Nephron (organoid): ENCODE data around the gene SETD7.

Experiments used
- H3K27ac Mint-ChIP-seq, 3 experiments: 2 replicates each; pipeline ENCODE4 v1.8.0; 2020; ENCODE audit warnings: mixed read lengths in 3 of 3, mild to moderate bottlenecking in 2 of 3, moderate library complexity in 1 of 3
- H3K27me3 Mint-ChIP-seq: 2 replicates; pipeline ENCODE4 v1.8.0; 2021; ENCODE audit warnings: low read depth, mild to moderate bottlenecking, moderate library complexity, mixed read lengths
- H3K36me3 Mint-ChIP-seq: 2 replicates; pipeline ENCODE4 v1.8.0; 2020; ENCODE audit warnings: low read depth, mixed read lengths
- H3K4me1 Mint-ChIP-seq: 2 replicates; pipeline ENCODE4 v1.8.0; 2020; ENCODE audit warnings: mixed read lengths
- H3K4me3 Mint-ChIP-seq, 3 experiments: 2 replicates each; pipeline ENCODE4 v1.8.0; 2020; ENCODE audit warnings: mild to moderate bottlenecking in 3 of 3, mixed read lengths in 3 of 3, moderate library complexity in 2 of 3
- H3K9me3 Mint-ChIP-seq: 2 replicates; pipeline ENCODE4 v1.8.0; 2020; ENCODE audit warnings: mixed read lengths
- CTCF ChIP-seq, 3 experiments: fragments of 200-600 bp; sonication (generic); IDR thresholded peaks; one replicate each; pipeline ENCODE4 v1.5.0; 2021; ENCODE audit warnings: antibody characterized with exemption in 3 of 3; ENCODE audit not compliant: unreplicated experiment in 3 of 3

The SETD7 gene

GRCh38 chr4:139599594-139600374 is 43.8 kb upstream of the SETD7 start:
- H3K36me3 Mint-ChIP-seq, result no peaks in the 10 kb centered on the region
- no peak overlapping the region for H3K4me3 Mint-ChIP-seq
- TF ChIP-seq CTCF (IDR thresholded peaks at IDR 0.05; ENCODE audit: unreplicated experiment in 3 of 3), result no peak
- H3K27ac Mint-ChIP-seq, result no peak overlapping the region
- H3K27me3 Mint-ChIP-seq, result peaks cover 3% of the 10 kb centered on the region
- peaks cover 16% of the 10 kb centered on the region for H3K4me1 Mint-ChIP-seq
- H3K9me3 Mint-ChIP-seq, result no peaks in the 10 kb centered on the region

- TF ChIP-seq CTCF (IDR thresholded peaks at IDR 0.05; ENCODE audit: unreplicated experiment in 3 of 3), result no peak
- peaks cover 16% of the 10 kb centered on the region for H3K4me1 Mint-ChIP-seq
- H3K27me3 Mint-ChIP-seq, result peaks cover 3% of the 10 kb centered on the region
Observed at GRCh38 chr4:139599076-139599475, 43.1 kb upstream of the SETD7 start.

GRCh38 chr4:139596684-139597279 is 40.8 kb upstream of the SETD7 start:
- no peak for TF ChIP-seq CTCF (IDR thresholded peaks at IDR 0.05; ENCODE audit: unreplicated experiment in 3 of 3)
- no peaks in the 10 kb centered on the region for H3K36me3 Mint-ChIP-seq
- H3K9me3 Mint-ChIP-seq, result no peaks in the 10 kb centered on the region
- peaks cover 16% of the 10 kb centered on the region for H3K4me1 Mint-ChIP-seq
- no peak overlapping the region for H3K27ac Mint-ChIP-seq
- H3K4me3 Mint-ChIP-seq, result no peak overlapping the region
- peaks cover 3% of the 10 kb centered on the region for H3K27me3 Mint-ChIP-seq

More at GRCh38 chr4:139599076-139599475, 43.1 kb upstream of the SETD7 start:
- H3K4me3 Mint-ChIP-seq, result no peak overlapping the region
- no peak overlapping the region for H3K27ac Mint-ChIP-seq
- H3K9me3 Mint-ChIP-seq, result no peaks in the 10 kb centered on the region
- no peaks in the 10 kb centered on the region for H3K36me3 Mint-ChIP-seq

- Mint-ChIP-seq H3K9me3 (no peaks in the 10 kb centered on the region), H3K36me3 (no peaks in the 10 kb centered on the region), H3K27ac (no peak overlapping the region), H3K27me3 (peaks cover 3% of the 10 kb centered on the region), H3K4me3 (no peak overlapping the region), H3K4me1 (peaks cover 16% of the 10 kb centered on the region)
- no peak for TF ChIP-seq CTCF (IDR thresholded peaks at IDR 0.05; ENCODE audit: unreplicated experiment in 3 of 3)
Observed at GRCh38 chr4:139596034-139596683, 40.1 kb upstream of the SETD7 start.

GRCh38 chr4:139594591-139595185 is 38.7 kb upstream of the SETD7 start:
- TF ChIP-seq CTCF (IDR thresholded peaks at IDR 0.05; ENCODE audit: unreplicated experiment in 3 of 3), result no peak
- H3K4me3 Mint-ChIP-seq, result no peak overlapping the region
- peaks cover 3% of the 10 kb centered on the region for H3K27me3 Mint-ChIP-seq
- no peak overlapping the region for H3K27ac Mint-ChIP-seq
- no peaks in the 10 kb centered on the region for H3K36me3 Mint-ChIP-seq
- peaks cover 16% of the 10 kb centered on the region for H3K4me1 Mint-ChIP-seq
- H3K9me3 Mint-ChIP-seq, result no peaks in the 10 kb centered on the region
